Adrenal gland (tissue), 12 donors: Measurements from ENCODE around the gene FAM8A1. TPM values are rescaled to one million over a fixed set of nuclear protein-coding genes. Genes with fewer than 3 reads are reported as not detected.

Source experiments
- DNase-seq, 7 donors: peaks; one replicate each; pipeline ENCODE4 v3.0.0-alpha.2; 2019 to 2020
- H3K27ac ChIP-seq, 5 donors: fragments of 200-600 bp; sonication (generic) in 4 of 5; 1 replicate in 3 of 5; 2 replicates in 2 of 5; pipeline versions ENCODE4 v1.5.1 to v1.8.0; 2016 to 2020; ENCODE audit warnings: mild to moderate bottlenecking in 1 of 5
- H3K27me3 ChIP-seq: fragments of 200-600 bp; 2 replicates; pipeline ENCODE4 v1.8.0; 2021
- H3K36me3 ChIP-seq, 2 donors: fragments of 200-600 bp; replicated peaks in 1 of 2; 1 replicate in 1 of 2; 2 replicates in 1 of 2; pipeline versions ENCODE4 v1.5.1 to v1.8.0; 2018 to 2022
- H3K4me1 ChIP-seq, 2 donors: fragments of 200-600 bp; replicated peaks in 1 of 2; 1 replicate in 1 of 2; 2 replicates in 1 of 2; pipeline versions ENCODE4 v1.5.1 to v1.8.0; 2018 to 2021
- H3K4me3 ChIP-seq, 4 donors: fragments of 200-600 bp; sonication (generic) in 3 of 4; one replicate each; pipeline ENCODE4 v1.5.1; 2016 to 2018
- H3K9me3 ChIP-seq, 3 donors: fragments of 200-600 bp; sonication (generic) in 1 of 3; replicated peaks in 1 of 3; 1 replicate in 2 of 3; 2 replicates in 1 of 3; pipeline versions ENCODE4 v1.5.1 to v1.8.0; 2016 to 2021
- POLR2A ChIP-seq, 2 donors: fragments of 450-650 bp; IDR thresholded peaks; one replicate each; pipeline ENCODE4 v1.6.1; 2017; ENCODE audit warnings: antibody characterized with exemption in 2 of 2, mild to moderate bottlenecking in 2 of 2, moderate library complexity in 1 of 2
- WGBS, 4 donors: extraction: QIAGEN DNeasy Blood & Tissue Kit in 2 of 4; methylation state at CpG; one replicate each; pipeline versions ENCODE4 v1.1.5 to v1.1.7; 2013 to 2017; 5-methylcytosine and 5-hydroxymethylcytosine counted together
- intact Hi-C, 2 donors: fragments of 100-400 bp; cut with DNase I; formaldehyde crosslinking; loops; one replicate each; pipeline versions ENCODE4 v1.14.1 to v1.15.0; 2022 to 2023
- polyA plus RNA-seq, 3 donors: library from polyadenylated mRNA; stranded (reverse); fragments of 200-250 nt in 2 of 3; fragments of 350-450 nt in 1 of 3; fragmentation: Illumina TruSeq in 1 of 3; extraction: RNeasy Lipid Tissue Mini Kit (QIAGEN cat#74804) in 1 of 3; gene quantifications; one replicate each; pipeline ENCODE4 v1.2.3, GENCODE V29; 2013 to 2014
- total RNA-seq, 9 donors: library from RNA; depleted of rRNA in 4 of 9; stranded (reverse); fragments of >200 nt in 4 of 9; fragments of 120-200 nt in 1 of 9; fragmentation: NEBNext Ultra II Directional in 1 of 9; extraction: Animal tissue kit (Norgen Biotek cat#: 25700) in 1 of 9; gene quantifications; one replicate each; pipeline versions ENCODE4 v1.1.0 to v1.2.4, GENCODE V29; 2013 to 2023
- TF ChIP-seq, protein P1 (sequence below), 6 experiments: fragments of 450-650 bp in 4 of 6; fragments of 200-600 bp in 2 of 6; sonication (generic) in 1 of 6; IDR thresholded peaks; 1 replicate in 5 of 6; 2 replicates in 1 of 6; pipeline versions ENCODE4 v1.5.1 to v1.8.0; 2016 to 2021; ENCODE audit warnings: antibody characterized with exemption in 6 of 6, mild to moderate bottlenecking in 2 of 6, moderate library complexity in 1 of 6
- donor health status: healthy with polysubstance abuse.
- donor health status: Bipolar disorder and iron deficiency.
- donor health status: DM: yes; HTN: yes; CAD: no.
- donor health status: DM: no; HTN: no; CAD: no.
- donor health status: DM: no; HTN: no; CAD: no.
- donor health status: DM: yes; HTN: yes; CAD: no.

The FAM8A1 gene
- total and polyA plus RNA-seq, 12 donors, result 6.5 to 34.7 (median 21.5) TPM

DNA sequence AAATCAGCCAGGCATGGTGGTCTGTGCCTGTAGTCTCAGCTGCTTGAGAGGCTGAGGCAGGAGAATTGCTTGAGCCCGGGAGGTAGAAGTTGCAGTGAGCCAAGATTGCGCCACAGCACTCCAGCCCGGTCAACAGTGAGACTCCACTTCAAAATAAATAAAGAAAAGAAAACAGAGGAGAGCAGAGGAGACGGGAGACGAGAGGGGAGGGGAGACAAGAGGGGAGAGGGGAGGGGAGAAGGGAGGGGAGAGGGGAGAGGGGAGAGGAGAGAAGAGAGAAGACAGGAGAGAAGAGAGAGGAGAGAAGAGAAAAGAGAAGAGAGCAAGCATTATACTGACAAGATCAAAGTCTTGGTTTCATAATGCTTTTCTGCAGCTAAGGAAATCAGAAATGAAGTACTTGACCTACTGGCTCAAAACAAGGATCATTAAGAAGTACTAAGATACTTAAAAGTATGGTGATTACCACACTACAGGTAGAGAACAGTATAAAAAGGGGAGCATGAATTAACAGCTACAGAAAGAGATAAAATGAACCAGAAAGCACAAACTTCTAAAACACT lies 30.5 kb downstream of the FAM8A1 start:
- intact Hi-C loops, result no loop called here
- no peak overlapping the region for H3K27ac ChIP-seq
- H3K4me1 ChIP-seq, result no peaks in the 10 kb centered on the region
- TF ChIP-seq, protein P1, sequence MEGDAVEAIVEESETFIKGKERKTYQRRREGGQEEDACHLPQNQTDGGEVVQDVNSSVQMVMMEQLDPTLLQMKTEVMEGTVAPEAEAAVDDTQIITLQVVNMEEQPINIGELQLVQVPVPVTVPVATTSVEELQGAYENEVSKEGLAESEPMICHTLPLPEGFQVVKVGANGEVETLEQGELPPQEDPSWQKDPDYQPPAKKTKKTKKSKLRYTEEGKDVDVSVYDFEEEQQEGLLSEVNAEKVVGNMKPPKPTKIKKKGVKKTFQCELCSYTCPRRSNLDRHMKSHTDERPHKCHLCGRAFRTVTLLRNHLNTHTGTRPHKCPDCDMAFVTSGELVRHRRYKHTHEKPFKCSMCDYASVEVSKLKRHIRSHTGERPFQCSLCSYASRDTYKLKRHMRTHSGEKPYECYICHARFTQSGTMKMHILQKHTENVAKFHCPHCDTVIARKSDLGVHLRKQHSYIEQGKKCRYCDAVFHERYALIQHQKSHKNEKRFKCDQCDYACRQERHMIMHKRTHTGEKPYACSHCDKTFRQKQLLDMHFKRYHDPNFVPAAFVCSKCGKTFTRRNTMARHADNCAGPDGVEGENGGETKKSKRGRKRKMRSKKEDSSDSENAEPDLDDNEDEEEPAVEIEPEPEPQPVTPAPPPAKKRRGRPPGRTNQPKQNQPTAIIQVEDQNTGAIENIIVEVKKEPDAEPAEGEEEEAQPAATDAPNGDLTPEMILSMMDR (IDR thresholded peaks at IDR 0.05), result no peak
- TF ChIP-seq POLR2A (IDR thresholded peaks at IDR 0.05), result no peak
- no peak overlapping the region for H3K4me3 ChIP-seq
- no peaks in the 10 kb centered on the region for H3K9me3 ChIP-seq
- WGBS, 4 donors, result 62 to 75% (median 71%) methylated on average over 5 of the region's 5 CpGs
- H3K27me3 ChIP-seq, result no peaks in the 10 kb centered on the region
- peaks cover 0 to 36% of the 10 kb centered on the region in 2 donors for H3K36me3 ChIP-seq
- no peak for DNase-seq

DNA sequence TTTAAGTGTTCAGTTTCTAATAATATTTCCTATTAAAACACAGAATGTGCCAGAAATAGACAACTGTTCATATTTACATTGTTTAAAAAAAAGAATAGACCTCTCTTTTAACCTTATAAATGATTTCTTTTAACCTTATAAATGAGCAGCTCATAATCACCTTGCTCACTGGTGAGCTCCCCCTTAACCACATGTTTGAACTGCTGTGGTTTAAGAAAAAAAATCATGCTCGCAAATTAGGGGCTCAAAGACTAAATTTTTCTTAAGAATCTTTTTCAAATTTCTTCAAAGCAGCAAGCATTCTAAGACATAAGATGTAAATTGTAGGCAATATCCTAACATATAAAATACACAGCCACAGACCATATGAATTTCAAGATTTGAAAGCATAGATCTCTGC lies 32.8 kb downstream of the FAM8A1 start:
- 90 to 96% (median 94%) methylated on average over 1 of the region's 1 CpG for WGBS, 4 donors
- intact Hi-C loops, result no loop called here
- no peak overlapping the region for H3K27ac ChIP-seq
- no peaks in the 10 kb centered on the region for H3K9me3 ChIP-seq
- H3K4me1 ChIP-seq, result no peaks in the 10 kb centered on the region
- H3K36me3 ChIP-seq, result peaks cover 0 to 36% of the 10 kb centered on the region in 2 donors
- no peak overlapping the region for H3K4me3 ChIP-seq
- no peak for TF ChIP-seq POLR2A (IDR thresholded peaks at IDR 0.05)
- TF ChIP-seq, protein P1 (IDR thresholded peaks at IDR 0.05), result no peak
- H3K27me3 ChIP-seq, result no peaks in the 10 kb centered on the region
- DNase-seq, result no peak

DNA sequence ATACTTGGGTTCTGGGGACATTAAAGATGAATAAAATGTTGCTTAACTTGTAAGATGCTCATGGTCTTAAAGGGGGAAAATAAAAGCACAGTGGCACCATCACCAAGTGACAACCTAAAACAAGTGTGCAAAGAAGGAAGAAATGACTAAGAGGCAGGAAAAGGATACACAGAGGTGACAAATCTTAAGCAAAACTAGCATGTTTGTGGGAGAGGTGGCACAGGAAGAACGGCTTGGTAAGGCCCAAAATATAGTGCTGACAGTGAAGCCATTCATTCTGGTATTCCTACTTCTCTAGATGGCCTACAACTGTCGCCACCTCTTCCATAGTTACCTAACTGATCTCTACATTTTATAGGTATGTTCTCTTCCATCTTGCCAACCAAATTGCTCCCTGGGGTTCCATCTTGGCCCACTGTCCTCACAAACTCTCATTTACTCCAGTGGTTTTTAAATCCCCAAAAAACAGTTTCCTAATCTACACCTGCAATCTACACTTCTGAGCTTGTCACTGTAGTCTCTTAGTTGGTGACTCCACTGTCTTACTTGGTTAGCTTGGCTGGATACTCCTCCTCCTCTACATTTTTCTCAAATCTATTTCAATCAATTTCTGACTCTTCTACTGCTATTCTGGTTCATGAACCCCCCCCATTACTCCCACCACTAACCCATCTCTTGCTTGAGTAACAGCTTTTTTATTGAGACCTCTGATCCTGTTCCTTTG lies 33.5 kb downstream of the FAM8A1 start:
- Histone ChIP-seq H3K27me3 (no peaks in the 10 kb centered on the region), H3K4me1 (no peaks in the 10 kb centered on the region), H3K36me3 (peaks cover 0 to 29% of the 10 kb centered on the region in 2 donors), H3K4me3 (no peak overlapping the region), H3K9me3 (no peaks in the 10 kb centered on the region), H3K27ac (no peak overlapping the region)
- intact Hi-C loops, result no loop called here
- TF ChIP-seq POLR2A (IDR thresholded peaks at IDR 0.05), result no peak
- TF ChIP-seq, protein P1 (IDR thresholded peaks at IDR 0.05), result no peak
- no peak for DNase-seq
- 81 to 87% (median 86%) methylated on average over 2 of the region's 2 CpGs for WGBS, 4 donors

DNA sequence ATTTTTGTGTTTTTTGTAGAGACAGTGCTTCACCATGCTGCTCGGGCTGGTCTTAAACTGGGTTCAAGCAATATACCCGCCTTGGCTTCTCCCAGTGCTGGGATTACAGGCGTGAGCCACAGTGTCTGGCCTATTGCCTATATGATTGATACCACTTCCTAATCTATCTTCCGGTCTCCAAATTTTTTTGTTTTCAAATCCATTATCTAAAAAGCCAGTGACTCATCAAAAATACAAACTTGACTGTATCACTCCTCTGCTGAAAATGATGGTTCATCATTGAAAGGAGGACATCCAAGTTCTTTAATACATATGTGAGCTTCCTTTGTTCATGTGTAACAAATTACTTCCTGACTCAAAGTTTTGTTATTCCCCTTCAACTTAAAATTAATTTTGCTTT lies 35.5 kb downstream of the FAM8A1 start:
- Histone ChIP-seq H3K4me1 (no peaks in the 10 kb centered on the region), H3K27me3 (no peaks in the 10 kb centered on the region), H3K27ac (no peak overlapping the region), H3K4me3 (no peak overlapping the region), H3K9me3 (peaks cover 0 to 5% (median 0%) of the 10 kb centered on the region in 3 donors), H3K36me3 (peaks cover 0 to 26% of the 10 kb centered on the region in 2 donors)
- WGBS, 4 donors, result 75 to 86% (median 78%) methylated on average over 4 of the region's 4 CpGs
- TF ChIP-seq, protein P1 (IDR thresholded peaks at IDR 0.05), result no peak
- TF ChIP-seq POLR2A (IDR thresholded peaks at IDR 0.05), result no peak
- no peak for DNase-seq
- intact Hi-C loops, result no loop called here
